GM21619 (cell line): ENCODE measurements around the gene LRMDA.

Source experiments
- ATAC-seq: cut with Tn5 transposase; IDR thresholded peaks from one replicate; pipeline ENCODE4 v1.9.1; 2021; ENCODE audit not compliant: unreplicated experiment

The LRMDA gene

GRCh38 chr10:75803121-75803520 is 371.7 kb downstream of the LRMDA start:
- no peak for ATAC-seq

DNA sequence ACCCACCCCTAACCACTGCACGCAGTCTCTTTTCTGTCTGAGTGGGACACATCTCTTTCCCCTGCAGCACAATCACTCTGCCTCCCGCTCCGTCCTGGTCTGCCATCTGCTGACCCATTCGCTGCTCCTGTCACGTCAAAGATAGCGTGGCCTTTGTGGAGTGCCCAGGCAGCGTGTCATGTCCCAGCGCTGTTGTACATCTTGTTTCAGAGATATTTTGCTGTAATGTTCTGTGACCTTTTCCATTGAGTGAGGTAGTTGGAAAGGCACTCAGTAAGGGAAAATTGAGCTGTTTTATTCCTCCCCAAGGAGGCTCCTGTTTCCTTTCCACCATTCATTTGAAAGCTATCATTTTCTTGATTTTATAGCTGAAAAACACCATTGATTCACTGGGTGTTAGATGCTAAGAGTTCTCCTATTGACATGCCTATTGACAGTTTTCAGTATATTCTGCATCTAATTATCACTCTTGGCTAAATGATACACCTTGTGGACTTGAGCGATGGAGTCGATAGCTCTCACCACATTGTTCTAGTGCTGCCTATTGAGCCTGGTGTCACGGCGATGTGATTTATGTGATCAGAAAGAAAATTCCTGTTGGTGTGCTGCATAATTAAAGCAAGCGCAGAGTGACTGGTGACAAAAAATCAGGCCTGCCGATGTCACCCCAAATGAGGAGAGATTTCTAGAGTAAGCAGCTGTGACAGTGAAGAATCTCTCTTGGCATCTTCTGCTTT is 372.6 kb downstream of the LRMDA start:
- no peak for ATAC-seq

DNA sequence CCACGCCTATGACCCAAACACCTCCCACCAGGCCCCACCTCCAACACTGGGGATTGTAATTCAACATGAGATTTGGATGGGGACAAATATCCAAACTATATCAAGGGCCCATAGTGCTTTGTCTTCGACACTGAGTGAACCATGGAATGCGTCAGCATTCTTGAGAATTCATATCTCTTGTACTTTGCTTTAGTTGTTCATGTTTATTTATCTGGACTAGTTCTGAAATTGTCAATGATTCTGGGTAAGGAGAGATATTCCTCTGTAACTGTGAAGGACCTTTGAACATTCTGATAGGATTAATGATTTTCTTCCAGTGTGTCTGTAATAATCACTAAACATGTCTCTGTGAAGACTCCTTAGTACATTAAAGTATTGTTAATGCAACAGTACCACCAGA is 374.8 kb downstream of the LRMDA start:
- no peak for ATAC-seq

DNA sequence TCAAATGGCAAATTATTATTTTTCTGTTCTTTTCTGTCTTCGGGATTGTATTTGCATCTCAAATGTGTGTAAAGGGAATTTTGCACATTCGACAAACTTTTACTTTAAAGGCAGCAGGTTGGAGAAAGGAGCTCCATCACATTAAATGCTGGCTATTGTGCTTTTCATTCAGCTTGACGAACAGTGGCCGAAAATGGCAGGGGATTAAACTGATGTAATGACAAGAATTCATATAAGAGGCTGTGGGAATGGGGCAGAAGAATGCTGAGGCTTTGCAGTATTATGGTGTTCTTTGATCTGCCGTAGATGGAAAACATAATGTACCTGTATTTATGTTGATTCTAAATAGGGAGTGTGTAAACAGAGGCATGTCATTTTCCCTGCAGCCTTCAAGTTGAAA is 376.0 kb downstream of the LRMDA start:
- ATAC-seq, result no peak

DNA sequence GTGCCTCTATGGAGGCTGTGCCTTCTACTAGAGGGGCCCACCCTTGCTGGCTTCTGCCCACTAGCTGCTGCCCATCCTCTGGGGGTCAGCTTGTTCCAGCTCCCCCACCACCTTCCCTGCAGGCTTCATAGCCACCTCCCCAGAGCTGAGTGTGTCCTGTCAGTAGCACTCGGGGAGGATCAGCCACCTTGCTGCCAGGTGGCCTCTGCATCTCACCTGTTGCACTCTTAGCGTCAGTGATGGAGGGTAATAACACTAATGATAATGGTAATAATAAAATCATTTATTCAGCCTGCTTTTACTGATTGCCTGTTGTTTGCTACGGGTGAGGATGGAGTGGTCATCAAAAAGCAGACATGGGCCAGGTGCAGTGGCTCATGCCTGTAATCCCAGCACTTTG is 377.6 kb downstream of the LRMDA start:
- no peak for ATAC-seq

DNA sequence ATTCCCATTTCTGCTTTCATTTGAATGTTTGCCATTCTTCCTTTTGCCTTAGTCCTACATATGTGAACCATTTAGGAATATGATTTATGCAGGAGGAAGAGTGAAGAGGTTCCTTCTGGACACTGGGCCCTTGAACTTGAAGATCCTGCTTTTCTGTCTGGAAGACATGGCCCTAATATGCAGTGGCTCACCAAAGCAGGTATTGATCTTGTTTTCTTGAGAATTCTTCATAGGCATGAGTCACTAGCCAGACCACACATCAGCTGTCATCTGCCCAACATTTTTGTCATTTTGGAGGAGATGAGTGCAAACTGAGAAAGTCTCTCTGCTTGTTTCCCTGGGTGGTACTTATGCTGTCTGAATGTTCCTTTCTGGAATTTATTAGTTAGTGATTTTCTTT is 382.6 kb downstream of the LRMDA start:
- ATAC-seq, result no peak

DNA sequence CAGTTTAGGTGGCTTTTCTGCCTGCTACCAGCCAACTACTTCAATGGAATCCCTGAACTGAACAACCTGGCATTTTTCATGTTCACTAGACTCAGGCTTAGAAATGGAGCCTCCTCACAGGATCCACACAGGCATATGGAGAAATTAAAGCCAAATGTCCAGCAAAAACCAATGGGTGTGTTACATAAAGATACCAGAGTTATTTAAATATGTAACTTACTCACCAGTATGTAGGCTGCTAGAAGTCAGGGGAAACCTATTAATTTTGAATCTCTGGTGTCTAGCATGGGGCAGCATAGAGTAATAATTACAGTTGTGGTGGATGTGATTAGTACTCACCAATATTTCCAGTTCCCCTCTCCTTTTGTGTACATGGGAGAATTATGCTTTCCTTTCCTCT is 383.6 kb downstream of the LRMDA start:
- no peak for ATAC-seq

GRCh38 chr10:75817198-75817597 is 385.8 kb downstream of the LRMDA start:
- no peak for ATAC-seq

DNA sequence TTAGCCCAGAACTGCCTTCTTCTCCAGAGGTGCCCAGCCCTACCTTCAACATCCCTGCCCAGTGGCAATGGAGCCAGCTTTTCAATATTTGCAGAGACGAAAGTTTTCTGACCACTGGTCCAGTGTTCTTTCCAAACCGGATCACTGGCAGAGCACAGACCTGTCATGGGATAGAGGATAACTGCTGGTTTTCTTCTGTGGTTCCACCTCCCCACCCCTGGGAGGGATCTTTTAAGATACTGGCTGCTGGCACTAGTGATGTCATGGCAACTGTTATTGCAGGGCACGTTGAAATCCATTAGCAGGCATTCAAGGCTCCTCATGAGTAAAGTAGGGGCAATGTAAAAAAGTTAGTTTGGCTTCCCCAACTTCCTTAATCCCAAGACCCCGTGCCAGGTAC is 387.1 kb downstream of the LRMDA start:
- no peak for ATAC-seq

DNA sequence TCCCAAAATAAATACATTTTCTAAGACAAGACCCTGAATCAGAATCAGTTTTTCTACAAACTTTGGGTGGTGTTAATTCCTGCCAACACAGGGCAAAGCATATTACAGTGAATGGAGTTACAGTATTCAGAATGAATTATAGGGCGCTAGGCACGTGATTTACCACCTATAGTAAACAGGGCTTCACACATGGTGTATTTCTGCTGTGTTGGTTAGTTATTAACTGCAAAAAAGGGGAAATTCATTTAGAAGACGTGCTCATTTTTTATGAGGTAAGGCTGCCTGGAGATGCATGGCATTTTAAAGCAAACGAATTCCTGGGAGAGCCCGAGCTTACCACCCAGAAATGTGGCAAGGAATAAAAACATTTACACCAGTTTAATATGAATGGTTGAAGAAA is 393.8 kb downstream of the LRMDA start:
- ATAC-seq, result no peak

GRCh38 chr10:75825661-75826060 is 394.2 kb downstream of the LRMDA start:
- no peak for ATAC-seq

DNA sequence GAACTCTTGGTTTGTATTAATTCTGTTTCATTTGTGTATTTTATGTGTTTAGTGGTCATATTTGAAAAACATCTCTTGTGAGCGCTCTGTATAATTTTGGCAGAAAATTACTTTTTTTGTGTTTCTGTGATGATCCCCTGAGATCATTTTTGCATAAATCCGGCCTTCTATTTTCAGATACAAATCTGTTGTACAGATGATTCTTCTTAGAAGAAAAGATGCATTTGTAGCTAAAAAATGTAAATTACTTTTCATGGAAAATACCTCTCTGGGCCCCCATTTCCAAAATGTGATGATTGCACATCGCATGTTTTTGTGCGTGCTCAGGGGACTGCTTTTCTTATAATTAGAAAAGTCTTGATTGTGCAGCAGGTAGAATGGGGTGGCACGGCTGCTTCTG is 395.4 kb downstream of the LRMDA start:
- ATAC-seq, result no peak

GRCh38 chr10:75827587-75828021 is 396.2 kb downstream of the LRMDA start:
- ATAC-seq, result no peak

DNA sequence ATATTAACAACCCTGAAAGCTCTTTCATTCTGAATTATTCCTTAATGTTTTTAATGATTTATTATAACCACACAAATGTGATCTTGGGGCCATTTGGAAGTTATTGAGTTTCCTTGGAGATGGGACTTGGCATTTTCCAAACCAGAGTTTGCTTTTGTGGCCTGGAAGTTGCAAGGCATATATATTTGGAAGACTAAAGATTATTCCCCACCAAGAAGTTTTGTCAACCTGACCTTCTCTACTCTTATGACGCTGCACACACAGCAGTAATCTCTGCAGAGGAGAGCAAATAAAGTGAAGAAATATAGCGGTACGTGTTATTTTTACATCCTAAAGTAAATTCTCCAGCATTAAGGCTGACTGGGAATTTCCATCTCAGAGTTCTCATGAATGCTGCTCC is 397.0 kb downstream of the LRMDA start:
- ATAC-seq, result no peak

DNA sequence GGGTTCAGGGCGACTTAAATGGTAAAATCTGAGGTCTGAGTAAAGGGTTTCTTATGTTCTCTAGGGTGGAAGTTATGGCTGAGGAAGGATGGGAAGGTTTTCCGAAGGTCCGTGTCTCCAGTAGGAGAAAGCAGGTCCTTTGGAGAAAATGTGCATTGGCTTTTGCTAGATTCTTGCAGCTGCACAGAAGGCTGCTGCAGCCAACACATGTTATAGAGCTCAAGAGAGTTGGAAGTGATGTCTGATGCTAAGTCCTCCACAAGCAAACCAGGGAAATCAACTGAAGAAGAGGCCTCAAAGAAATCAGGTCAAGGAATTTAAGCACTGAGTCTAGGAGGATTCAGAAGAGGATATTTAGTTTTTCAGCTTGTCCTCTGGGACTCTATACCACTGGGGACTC is 404.6 kb downstream of the LRMDA start:
- ATAC-seq, result no peak

DNA sequence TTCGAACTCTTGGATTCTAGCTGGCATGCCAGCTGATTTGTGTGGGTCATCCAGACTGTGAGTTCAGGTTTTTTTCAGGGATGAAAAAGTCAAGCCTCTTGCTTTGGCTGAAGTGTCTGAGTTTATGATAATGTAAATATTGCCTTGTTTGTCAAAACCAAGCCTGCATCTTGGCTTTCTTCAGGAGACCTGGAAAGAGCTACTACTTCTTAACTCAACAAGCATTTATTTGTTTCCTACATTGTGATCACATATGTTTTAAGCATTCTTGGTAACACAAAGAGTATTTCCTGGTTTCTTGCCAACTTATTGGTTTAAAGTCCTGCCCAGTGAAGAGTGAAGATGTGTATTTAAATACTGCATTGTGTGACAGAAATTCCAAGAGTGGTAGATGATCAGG is 407.1 kb downstream of the LRMDA start:
- ATAC-seq, result no peak

GRCh38 chr10:75839020-75839419 is 407.6 kb downstream of the LRMDA start:
- ATAC-seq, result no peak

DNA sequence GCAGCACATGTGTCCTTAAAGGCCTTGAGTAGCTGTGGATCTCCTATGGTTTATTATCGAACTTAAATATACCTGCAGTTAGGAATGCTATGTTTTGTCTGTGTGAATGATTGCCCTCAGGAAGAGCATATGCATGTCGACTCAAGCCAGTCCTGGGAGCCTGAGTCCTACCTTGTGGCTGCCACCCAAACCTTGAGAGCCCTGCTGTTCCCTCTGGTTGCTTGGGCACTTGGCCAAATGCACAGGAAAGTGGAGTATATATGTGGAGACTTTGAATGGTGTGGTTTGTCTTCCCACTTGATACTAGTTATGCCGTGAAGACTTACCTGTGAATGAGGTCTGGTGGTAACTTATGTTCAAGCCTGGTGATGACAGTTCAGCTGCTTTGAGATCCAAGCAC is 409.8 kb downstream of the LRMDA start:
- ATAC-seq, result no peak

DNA sequence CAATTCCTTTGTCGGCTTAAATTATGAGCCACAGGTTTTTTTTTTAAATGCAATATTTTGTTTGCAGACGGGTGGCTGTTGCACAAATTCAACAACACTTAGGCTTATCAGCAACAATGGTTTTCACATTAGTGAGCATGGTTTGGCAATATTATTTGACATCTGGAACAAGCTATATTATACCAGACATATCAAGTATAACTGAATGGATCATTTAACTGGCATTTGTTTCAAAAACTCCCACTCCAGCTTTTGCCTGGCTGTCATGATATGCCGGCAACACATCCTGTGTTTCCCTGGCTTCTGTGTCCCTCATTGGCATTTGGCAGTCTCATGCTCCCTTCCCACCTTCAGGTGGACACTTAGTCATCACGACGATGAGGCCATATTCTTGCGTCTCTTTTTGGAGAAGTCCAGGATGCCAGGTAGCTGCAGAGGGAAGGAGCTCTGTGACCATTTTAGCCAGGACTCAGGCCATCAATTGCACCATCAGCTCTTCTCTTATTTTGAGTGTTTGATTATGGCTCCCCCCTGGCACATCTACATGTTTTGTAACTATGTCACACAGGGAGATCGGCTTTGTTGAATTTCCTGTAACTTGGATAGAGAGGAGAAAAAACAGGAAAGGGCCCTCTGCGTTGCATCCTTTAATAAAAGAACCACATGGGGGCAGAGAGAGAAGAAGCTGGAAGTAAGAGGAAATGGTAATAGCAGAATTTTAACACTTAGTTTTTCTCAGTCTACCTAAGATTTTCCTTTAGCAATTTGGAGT is 413.9 kb downstream of the LRMDA start:
- ATAC-seq, result no peak

DNA sequence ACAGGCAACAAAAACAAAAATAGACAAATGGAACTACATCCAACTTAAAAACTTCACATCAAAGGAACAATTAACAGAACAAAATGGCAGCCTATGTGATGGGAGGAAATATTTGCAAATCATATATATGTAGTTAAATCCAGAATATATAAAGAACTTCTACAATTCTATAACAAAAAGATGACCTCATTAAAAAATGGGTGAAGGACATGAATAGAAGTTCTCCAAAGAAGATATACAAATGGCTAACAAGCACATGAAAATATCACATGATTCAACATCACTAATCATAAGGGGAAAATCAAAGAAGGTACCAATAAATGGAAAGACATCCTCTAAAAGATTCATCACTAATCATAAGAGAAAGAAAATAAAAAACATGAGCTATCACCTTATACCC is 416.1 kb downstream of the LRMDA start:
- no peak for ATAC-seq

- ATAC-seq, result no peak
Observed at GRCh38 chr10:75851580-75852345, 420.3 kb downstream of the LRMDA start.
